Measurements from ENCODE around the gene COX8C.

The COX8C gene, protein sequence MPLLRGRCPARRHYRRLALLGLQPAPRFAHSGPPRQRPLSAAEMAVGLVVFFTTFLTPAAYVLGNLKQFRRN

DNA sequence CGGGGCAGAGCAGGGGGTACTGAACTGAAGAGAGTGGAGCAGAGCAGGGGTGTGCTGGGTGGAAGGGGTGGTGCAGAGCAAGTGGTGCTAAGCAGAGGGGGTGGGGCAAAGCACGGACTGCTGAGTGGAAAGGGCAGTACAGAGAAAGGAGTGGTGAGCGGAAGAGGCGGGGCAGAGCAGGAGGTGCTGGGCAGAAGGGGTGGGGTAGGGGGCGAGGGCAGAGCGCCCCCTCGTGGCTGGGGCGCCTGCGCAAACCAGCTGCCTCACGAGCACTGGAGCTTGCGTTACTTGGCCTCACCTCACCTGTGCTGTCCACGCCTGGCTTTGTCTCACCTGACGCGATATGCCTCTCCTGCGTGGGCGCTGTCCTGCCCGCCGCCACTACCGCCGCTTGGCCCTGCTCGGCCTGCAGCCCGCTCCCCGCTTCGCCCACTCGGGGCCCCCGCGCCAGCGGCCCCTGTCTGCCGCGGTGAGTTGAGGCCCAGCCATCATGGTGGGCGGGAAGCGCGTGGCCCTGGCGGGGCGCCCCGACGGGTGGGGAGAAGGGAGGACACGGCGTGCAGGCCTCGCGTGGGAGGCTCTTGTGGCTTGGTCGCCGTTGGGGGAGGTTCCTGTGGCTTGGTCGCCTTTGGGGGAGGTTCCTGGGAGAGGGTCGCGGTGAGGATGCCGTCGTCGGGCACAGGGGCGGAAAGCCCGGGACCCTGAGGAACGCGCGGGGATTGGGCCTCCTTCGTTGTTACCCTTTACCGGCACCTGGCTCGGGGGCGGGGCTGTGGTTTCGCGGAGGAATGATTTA, at the start of gene COX8C:
Gene COX8C (plus strand): TSS at position 257 of the 796 bp plus-strand sequence. CDS start 87 bp downstream, at position 344.
- no peak for DNase-seq (ENCODE audit: low read depth)

DNA sequence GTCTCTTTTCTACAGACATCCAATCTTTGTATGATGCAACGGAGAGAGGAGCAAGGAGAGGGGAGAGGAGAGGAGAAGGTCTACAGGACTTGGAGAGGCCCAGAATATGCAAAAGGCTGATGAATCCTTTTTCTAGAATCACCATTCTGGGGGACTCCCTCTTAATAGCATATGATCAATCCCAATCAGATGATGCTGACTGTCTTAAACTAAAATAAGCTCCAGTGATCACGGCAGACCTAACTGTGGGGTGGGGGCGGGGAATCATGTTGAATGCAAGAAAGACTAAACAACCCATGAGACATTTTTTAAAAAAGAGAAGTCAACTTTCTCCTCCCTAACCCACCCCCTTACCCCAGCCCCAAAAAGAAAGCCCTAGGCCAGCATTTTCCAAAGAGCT, 47.6 kb upstream of the COX8C start:
- DNase-seq (ENCODE audit: low read depth): no peak

DNA sequence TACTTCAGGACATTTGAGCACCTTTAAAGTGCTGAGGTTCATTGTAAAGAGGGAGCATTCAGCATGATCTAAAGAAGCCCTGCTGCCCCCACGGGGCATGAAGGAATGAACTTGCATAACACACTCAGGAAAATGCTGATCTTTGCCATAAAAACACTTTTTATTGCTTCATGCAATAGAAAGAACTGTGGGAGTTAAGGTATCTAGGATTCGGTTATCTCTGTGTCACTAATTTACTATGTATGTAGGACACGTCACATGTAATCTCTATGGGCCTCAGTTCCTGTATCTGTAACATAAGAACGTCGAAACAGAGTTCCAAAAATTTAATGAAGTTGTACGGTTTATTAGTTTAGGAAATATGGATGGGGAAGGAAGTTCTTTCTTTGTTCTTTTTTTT, 47.1 kb upstream of the COX8C start:
- no peak for DNase-seq (ENCODE audit: low read depth)

DNA sequence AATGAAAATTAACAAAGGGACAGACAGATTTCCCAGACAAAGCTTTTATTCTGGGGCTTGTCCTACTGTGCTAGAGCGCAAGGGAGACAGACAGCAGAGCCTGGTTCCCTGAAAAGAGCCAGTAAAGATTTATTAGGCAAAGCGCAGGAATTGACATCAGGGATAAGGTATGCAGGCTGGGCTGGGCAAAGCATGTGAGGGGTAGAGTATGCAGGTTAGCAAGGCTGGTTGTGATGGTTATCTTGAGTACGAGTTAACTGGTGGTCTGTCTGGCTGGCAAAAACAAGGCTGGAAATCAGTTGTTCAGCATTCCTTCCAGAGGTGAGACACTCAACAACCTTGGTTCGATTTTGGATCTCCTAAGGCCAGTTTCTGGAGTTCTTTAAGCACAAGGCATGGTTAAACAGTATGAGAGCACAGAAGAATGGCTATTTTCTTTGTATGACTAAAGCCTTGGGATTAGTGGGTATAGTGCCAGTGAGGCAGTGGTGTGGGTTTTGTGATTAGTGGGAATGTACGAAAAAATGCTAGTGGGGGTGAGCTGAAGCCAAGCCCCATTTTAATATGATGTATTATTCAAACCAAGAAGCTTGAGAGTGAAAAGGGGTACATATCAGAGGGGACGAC, 45.0 kb upstream of the COX8C start:
- DNase-seq (ENCODE audit: low read depth): no peak

DNA sequence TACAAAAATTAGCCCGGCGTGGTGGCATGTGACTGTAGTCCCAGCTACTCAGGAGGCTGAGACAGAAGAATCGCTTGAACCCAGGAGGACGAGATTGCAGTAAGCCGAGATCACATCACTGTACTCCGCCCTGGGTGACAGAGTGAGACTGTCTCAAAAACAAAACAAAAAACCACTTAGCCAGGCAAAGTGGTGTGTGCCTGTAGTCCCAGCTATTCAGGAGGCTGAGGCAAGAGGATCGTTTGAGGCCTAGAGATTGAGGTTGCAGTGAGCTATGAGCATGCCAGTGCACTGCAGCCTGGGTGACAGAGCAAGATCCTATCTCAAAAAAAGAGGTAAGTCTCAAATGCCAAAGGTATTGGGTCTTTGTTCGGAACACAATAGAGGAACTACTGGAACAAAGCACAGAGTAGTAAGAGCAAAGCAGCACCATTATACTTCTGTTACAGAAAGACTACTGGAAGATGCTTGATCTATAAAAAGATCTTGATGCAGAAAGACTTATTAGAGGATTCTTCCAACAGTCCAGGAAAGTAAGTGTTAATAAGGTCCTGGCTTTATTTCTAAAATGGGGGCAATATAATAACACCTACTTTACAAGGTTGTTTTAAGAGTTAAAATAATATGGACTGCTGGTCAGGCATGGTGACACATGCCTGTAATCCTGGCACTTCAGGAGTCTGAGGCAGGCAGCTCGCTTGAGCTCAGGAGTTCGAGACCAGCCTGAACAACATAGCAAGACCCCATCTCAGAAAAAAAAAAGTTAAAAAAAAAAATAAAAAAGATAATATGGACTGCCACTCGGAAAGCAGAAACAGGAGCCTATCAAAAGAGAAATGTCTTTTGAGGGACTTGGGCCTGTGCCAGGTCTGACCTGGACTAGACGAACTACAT, 44.0 kb upstream of the COX8C start:
- DNase-seq (ENCODE audit: low read depth): no peak

DNA sequence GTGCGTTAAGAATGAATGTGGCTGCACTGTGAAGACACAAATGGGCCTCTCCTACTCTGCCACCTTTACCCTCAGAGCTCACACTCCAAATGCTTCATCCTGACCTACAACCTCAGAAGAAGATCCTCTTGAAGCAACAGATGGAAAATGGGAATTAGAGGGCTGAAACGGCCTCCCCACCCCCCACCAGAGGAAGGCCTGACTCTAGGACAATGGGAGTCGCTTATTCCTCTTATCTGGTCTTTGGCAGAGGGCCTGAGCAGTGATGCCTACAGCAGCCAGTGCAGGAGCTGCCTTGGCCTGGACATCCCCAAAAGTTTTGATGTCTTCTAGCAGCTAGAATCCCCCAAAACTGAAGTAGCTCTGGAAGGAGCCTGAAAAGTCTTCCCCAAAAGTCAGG, 43.3 kb upstream of the COX8C start:
- no peak for DNase-seq (ENCODE audit: low read depth)

DNA sequence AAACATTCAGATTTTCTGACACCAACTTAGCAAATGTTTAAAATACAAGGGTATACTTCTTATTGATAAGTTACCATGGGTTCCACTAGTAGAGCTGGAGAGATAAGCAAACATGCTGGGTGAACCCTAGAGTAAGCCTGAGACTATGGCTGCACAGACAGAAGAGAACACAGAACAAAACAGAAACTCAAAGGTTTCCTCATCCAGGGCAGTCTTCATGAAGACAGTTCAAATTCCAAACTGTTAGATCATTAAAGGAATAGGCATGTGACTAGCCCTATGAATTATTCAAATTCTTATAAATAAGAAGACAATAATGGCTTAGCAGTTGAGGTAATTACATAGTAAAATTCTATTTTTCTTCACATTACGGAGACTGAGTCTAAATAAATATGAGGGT, 42.2 kb upstream of the COX8C start:
- DNase-seq (ENCODE audit: low read depth): no peak

DNA sequence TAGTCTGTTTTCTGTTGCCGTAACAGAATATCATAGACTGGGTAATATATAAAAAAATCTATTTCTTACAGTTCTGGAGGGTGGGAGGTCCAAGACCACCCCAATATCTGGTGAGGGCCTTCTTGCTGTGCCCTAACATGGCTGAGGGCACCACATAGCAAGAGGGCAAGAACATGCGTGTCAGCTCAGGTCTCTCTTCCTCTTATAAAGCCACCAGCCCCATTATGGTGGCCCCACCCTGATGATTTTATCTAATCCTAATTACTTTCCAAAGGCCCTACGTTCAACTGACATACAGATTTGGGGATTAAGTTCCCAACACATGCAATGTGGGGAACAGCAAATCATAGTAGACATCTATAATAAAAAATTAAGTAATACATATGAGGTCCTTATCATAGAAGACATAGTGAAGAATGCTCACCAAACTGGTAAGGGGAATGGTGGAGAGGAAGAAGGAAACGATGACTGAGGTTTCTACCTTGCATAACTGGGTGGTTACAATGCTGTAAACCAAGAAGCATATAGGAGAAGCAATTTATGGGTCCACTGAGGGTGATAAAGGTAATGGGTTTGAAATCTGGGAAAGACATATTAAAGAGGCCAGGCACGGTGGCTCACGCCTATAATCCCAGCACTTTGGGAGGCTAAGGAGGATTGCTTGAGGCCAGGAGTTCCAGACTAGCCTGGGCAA, 41.1 kb upstream of the COX8C start:
- no peak for DNase-seq (ENCODE audit: low read depth)

DNA sequence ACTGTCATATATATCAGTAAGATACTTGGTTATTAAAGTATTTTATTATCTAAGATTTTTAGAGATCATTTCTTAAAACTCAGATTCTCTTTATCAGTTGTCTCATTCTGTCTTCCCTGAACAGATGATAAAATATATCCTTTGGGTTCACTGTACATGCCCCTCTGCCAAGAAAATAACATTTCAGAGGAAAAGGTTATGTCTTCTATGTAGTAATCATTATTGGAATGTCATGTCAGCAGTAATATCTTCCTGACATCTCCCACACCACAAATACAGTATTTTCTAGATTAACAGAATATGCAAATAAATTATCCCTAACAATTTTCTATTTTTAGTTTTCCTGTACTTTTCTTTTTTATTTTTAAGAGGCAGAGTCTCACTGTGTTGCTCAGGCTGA, 40.2 kb upstream of the COX8C start:
- no peak for DNase-seq (ENCODE audit: low read depth)

DNA sequence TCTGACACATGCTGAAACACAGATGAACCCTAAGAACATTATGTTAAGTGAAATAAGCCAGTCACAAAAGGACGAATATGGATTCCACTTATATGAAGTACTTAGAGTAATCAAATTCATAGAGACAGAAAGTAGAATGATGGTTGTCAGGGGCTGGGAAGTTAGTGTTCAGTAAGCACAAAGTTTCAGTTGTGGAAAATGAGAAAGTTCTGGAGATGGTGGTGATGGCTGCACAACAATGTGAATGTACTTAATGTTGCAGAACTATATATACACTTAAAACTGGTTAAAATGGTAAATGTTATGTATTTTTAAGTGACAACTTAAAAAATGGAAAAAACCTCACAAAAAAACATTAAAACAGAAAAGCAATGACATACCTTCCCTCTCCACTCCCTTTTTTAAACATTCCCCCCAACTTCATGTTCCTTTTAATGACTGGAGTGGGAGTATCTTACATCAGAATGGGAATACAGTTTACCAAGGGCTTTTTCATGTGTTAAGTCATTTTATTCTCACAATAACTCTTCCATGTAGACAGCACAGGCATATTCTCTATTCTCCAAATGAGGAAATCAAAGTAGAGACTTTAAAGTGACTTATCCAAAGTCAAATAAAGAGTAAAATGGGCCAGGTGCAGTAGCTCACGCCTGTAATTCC, 38.2 kb upstream of the COX8C start:
- no peak for DNase-seq (ENCODE audit: low read depth)

DNA sequence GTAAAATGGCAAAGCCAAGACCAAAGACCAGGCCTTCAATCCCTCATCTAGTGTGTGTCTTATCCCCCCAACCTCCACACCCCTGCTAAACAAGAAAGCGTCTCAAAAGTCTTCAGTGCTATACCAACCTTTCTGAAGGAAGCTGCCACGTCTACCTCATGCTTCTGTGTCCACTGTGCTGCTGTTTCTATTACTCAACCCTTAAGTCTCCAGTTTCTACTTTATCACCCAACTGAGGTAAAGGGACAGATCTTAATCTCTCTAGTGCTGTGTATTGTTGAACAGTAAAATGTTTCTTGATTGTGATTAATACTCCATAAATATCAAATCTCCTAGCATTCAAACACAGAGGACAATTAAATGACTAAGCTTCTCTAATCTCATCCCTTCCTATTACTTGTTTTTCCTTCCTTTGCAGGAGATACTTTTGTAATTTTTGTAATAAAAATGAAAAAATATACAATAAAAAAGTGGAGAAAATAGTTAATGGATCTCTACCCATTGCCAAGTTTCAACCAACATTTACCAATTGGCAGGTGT, 37.5 kb upstream of the COX8C start:
- no peak for DNase-seq (ENCODE audit: low read depth)

DNA sequence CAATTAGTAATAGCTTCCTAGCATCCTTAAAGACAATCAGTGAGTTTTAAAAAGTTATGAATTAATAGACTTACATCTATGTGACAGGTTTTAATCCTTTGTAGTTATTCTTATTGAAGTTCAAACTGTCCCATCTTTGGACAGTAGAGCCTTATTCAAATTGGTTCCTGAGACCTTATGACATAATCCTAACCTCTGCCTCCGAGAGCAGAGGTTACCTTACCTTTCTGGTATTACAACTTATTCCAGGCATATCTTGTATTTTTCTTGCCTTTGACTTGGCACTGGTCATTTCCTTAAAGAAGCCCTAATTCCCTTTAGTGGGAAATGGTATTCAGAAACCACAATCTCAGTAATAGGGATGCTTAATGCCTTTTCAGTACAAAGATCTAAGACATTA, 35.9 kb upstream of the COX8C start:
- no peak for DNase-seq (ENCODE audit: low read depth)

DNA sequence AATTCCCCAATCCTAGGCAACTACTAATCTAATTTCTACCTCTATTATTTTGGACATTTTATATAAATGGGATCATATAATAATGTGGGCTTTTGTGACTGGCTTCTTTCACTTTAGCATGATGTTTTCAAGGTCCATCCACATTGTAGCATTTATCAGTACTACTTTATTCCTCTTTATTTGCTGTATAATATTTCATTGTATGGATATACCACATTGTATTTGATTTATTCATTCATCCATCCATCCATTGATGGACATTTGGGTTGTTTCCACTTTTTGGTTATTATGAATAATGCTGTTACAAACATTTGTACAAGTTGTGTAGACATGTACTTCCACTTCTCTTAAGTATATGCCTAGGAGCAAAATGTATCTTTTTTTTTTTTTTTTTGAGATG, 31.4 kb upstream of the COX8C start:
- no peak for DNase-seq (ENCODE audit: low read depth)

DNA sequence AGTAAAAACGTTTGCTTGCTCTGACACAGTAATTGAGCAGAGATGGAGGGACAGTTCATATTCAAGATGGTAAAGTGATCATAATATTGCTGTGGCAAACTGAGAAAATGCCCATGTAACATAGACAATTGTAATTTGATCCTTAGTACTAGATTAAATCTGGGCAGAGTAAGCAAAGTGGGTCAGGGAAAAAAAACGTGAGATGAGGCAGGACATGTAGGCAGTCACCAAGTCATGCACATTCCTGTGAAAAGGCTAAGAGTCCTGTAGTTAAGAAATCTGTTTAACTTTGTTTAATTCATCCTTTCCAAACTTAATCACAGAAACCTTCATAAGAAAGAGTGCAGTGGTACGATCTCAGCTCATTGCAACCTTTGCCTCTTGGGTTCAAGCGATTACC, 30.3 kb upstream of the COX8C start:
- no peak for DNase-seq (ENCODE audit: low read depth)

DNA sequence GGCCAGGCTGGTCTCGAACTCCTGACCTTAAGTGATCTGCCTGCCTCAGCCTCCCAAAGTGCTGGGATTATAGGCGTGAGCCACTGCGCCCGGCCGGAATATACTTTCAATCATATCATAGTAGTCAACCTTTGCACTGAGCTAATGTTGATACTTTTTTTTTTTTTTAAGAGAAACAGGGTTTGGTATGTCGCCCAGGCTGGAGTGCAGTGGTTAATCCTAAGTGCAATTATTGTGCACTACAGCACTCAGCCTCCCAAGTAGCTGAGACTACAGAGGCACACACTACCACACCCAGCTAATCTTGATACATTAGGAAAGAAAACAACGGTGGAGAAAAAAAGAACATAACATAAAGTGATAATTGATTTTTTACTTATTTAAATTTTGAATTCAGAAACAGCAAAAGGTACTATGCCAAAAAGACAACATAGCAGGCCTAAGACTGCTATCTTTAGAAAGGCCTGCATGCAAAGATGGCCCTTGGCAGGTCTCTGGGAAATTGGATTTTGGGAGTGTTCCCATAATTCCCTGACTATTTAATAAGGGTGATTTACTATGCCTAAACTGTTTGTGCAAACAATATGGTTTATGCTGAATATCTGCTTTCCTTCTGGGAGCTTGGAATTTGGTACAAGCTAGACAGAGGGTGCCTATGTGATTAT, 29.6 kb upstream of the COX8C start:
- no peak for DNase-seq (ENCODE audit: low read depth)

DNA sequence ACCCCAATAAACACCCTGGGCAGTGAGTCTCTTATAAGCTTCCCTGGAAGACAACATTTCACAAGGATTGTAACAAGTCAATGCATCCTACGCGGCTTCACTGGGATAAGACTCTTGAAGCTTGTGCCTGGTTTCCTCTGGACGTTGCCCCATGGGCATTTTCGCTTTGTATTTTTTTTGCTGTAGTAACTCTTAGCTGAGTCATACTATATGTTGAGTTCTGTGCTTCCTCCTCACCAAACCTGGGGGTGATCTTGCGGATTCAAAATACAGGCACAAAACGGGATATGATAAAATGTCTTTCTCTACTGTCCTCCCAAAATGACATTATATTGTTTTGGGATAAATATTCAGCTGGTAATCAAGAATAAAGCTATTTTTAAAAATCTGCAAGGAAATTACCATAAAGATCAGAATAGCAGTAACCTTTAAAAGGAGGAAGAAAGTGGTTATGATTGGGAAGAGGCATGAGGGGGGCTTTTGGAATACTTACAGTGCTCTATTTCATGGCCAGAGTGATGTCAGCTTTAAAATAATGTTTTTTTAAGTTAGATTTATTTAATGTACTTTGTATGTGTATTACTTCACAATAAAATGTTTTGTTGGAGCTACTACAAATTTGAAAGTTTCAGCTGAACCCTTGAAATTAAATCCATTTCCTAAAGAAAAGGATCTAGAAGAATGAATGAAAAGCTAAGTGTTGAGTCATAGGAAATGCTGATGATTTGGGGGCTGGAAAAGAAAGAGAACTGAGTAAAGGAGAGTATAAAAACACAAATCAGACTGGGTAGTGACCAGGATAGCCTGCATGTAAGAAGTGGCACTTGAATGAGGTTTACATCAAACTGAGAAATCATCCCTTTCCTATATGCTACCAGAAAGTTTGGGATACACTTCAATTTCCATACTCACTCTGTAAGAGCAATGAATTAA, 28.8 kb upstream of the COX8C start:
- DNase-seq (ENCODE audit: low read depth): no peak

DNA sequence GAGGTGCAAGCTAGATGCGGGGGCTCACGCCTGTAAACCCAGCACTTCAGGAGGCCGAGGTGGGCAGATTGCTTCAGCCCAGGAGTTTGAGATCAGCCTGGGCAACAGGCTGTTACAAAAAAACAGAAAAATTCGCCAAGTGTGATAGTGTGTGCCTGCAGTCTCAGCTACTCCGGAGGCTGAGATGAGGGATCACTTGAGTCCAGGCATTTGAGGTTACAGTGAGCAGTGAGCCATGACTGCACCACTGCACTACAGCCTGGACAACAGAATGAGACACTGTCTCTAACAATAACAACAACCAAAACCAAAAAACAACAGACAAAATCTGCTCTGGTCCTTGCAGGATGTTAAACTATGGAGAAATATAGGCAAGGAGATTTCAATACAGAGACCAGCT, 28.1 kb upstream of the COX8C start:
- DNase-seq (ENCODE audit: low read depth): no peak

DNA sequence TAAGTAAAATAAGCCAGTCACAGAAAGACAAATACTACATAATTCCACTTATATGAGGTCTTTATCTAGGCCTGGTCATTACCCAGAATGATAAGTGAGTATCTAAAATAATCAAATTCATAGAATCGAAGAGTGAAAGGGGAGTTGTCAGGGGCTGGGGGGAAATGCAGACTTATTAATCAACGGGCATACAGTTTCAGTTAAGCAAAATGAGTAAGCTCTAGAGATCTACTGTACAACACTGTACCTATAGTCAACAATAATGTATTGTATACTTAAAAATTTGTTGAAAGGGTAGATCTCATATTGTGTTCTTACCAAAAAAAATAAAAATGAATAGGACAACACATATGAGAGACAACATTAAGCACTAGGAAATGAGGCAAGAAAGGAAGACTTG, 27.5 kb upstream of the COX8C start:
- no peak for DNase-seq (ENCODE audit: low read depth)

DNA sequence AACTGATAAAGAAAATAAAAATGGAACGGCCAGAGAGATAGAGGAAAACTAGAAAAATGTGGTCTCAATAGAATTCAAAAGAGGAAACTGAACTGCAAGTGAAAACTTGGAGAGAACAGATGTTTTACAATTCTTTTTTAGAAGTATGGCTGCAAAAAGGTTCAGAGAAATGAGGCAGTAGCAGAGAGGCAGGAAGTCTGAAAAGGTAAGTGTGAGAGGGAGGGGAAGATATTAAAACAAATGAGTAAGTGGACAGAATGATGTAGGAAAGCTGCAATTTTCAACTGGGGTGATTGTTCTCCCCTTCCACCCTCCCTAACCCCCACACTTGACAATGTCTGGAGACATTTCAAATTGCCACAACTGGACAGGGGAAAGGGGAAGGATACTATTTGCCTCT, 27.0 kb upstream of the COX8C start:
- DNase-seq (ENCODE audit: low read depth): no peak

DNA sequence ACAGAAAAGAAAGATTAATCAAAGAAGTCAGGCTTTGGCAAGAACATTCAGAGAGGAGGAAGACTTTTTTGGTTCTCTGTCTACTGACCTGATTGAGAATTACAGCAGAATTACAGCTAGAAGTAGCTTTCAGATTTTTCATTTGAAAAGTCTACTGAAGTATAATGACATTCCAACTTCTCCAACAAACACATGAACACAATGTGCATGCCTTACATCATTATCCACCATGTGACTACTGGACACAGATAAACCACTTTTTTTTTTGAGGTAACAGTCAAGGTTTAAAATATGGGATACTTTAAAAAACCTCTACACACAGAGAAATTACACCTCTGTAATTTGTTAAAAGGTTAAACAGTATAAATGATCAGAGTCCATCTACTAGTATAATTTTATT, 26.5 kb upstream of the COX8C start:
- no peak for DNase-seq (ENCODE audit: low read depth)
